Measurements from ENCODE around the gene SLC17A6. TPM values are rescaled to one million over a fixed set of nuclear protein-coding genes. Genes with fewer than 3 reads are reported as not detected.

The SLC17A6 gene
- total and polyA plus RNA-seq, 2 donors (not counting 3 experiments of a cell fraction or from before 2014, with no cell fraction given): not detected

DNA sequence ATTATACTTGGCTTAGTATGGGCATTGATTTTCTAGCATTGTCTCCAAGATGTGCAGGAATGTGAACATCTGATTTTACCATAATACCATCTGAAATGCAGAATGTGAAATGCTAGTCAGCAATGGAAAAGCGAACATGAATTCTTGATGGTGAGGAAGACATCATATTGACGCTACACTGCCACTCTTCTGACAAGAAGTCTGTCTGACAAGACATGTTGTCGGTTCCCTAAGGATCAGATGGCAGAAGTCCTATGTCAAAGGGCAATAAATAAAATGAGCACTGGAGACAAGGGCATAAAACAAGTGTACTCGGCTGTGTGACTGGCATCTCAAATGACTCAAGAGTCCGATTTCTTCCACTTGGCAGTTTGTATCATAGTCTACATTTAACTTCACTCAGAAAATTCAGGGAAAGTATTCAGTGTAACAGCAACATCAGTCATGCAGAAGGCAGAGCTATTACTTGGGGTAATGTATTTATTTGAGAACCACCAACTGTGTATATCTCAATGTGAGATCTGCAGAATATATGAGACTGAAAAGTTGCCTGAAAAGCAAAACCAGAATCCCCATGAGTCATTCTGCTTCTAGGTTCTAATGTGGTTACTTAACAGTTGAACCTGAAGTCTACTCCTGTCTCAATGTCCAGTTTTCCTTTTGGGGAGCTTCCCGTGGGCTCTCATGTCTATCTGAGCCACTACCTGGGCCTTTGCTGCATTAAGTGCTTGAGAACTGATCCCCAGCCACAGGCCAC lies 51.5 kb downstream of the SLC17A6 start:
- H3K9ac ChIP-seq (replicated peaks; ENCODE audit: extremely low read depth, insufficient read depth, low read length): no peak overlapping the region
- no peaks in the 10 kb centered on the region for H3K27me3 ChIP-seq (ENCODE audit: control insufficient read depth in 2 of 2, insufficient read depth in 2 of 2, low read length in 2 of 2)
- no peaks in the 10 kb centered on the region for H3K79me2 ChIP-seq (ENCODE audit: control insufficient read depth, insufficient read depth, low read length)
- no peaks in the 10 kb centered on the region for H3K4me1 ChIP-seq (ENCODE audit: control insufficient read depth, extremely low read depth, insufficient read depth, low read length)
- no peak for TF ChIP-seq EZH2 (IDR thresholded peaks at IDR 0.05; ENCODE audit: borderline replicate concordance, low read depth, low read length, severe bottlenecking)
- H3K4me2 ChIP-seq (ENCODE audit: insufficient read depth, low read length): no peak overlapping the region
- H3K4me3 ChIP-seq (replicated peaks in 1 of 3; ENCODE audit: insufficient read depth in 1 of 3, low read depth in 1 of 3, low read length in 3 of 3): no peak overlapping the region
- H2AFZ ChIP-seq (ENCODE audit: low read depth, low read length): no peak overlapping the region
- POLR2A ChIA-PET: no interaction called here
- BruUV-seq (replicated peaks): no TSS peak
- peak; percentile 65 for FAIRE-seq
- CTCF ChIA-PET: no interaction called here
- no peak for DNase-seq (ENCODE audit: low read depth, low spot score)
- dilution Hi-C loops (cut with MboI; ENCODE audit: extremely low pct_ligation_motif_present, low sequenced_read_pairs): no loop called here
- intact Hi-C loops (cut with micrococcal nuclease): no loop called here
- H3K27ac ChIP-seq (ENCODE audit: insufficient read depth, low read depth, low read length): no peak overlapping the region
- no peaks in the 10 kb centered on the region for H3K36me3 ChIP-seq (ENCODE audit: control insufficient read depth in 2 of 2, extremely low read depth in 1 of 2, insufficient read depth in 2 of 2, low read length in 2 of 2)
- H3K9me3 ChIP-seq (replicated peaks; ENCODE audit: control insufficient read depth, insufficient read depth, low read length): no peaks in the 10 kb centered on the region
- H3K9me1 ChIP-seq (replicated peaks; ENCODE audit: control insufficient read depth, extremely low read depth, insufficient read depth, low read length): no peaks in the 10 kb centered on the region
- H4K20me1 ChIP-seq (replicated peaks; ENCODE audit: control insufficient read depth, extremely low read depth, insufficient read depth, low read length): no peaks in the 10 kb centered on the region

DNA sequence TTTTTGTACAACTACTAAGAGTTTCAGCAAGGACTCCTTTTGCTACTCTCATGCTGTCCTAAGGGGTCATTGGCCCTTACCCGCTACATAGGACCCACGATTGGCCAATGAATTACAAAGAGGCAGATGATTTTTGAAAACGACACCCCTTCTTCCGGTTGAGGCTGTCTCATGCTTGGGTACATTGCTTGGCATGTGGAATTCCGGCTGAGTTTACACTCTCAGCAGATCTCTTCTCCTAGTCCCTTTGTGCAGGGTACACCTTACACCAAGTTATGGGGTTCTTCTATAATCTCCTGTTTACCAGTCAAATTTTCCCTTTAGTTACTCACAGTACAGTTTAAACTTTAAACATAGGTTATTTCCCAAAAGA lies 52.1 kb downstream of the SLC17A6 start:
- H3K9me1 ChIP-seq (replicated peaks; ENCODE audit: control insufficient read depth, extremely low read depth, insufficient read depth, low read length): no peaks in the 10 kb centered on the region
- H3K4me1 ChIP-seq (ENCODE audit: control insufficient read depth, extremely low read depth, insufficient read depth, low read length): no peaks in the 10 kb centered on the region
- H3K4me2 ChIP-seq (ENCODE audit: insufficient read depth, low read length): no peak overlapping the region
- dilution Hi-C loops (cut with MboI; ENCODE audit: extremely low pct_ligation_motif_present, low sequenced_read_pairs) (no loop called here), intact Hi-C loops (cut with micrococcal nuclease) (no loop called here)
- H3K4me3 ChIP-seq (replicated peaks in 1 of 3; ENCODE audit: insufficient read depth in 1 of 3, low read depth in 1 of 3, low read length in 3 of 3): no peak overlapping the region
- FAIRE-seq (no peak), DNase-seq (ENCODE audit: low read depth, low spot score) (no peak)
- no peaks in the 10 kb centered on the region for H3K27me3 ChIP-seq (ENCODE audit: control insufficient read depth in 2 of 2, insufficient read depth in 2 of 2, low read length in 2 of 2)
- no peaks in the 10 kb centered on the region for H4K20me1 ChIP-seq (replicated peaks; ENCODE audit: control insufficient read depth, extremely low read depth, insufficient read depth, low read length)
- no TSS peak for BruUV-seq (replicated peaks)
- no peaks in the 10 kb centered on the region for H3K9me3 ChIP-seq (replicated peaks; ENCODE audit: control insufficient read depth, insufficient read depth, low read length)
- no peak overlapping the region for H3K9ac ChIP-seq (replicated peaks; ENCODE audit: extremely low read depth, insufficient read depth, low read length)
- H3K36me3 ChIP-seq (ENCODE audit: control insufficient read depth in 2 of 2, extremely low read depth in 1 of 2, insufficient read depth in 2 of 2, low read length in 2 of 2): no peaks in the 10 kb centered on the region
- H3K79me2 ChIP-seq (ENCODE audit: control insufficient read depth, insufficient read depth, low read length): no peaks in the 10 kb centered on the region
- no peak overlapping the region for H3K27ac ChIP-seq (ENCODE audit: insufficient read depth, low read depth, low read length)
- POLR2A ChIA-PET: no interaction called here
- CTCF ChIA-PET: no interaction called here
- TF ChIP-seq FOS (IDR thresholded peaks at IDR 0.05; ENCODE audit: borderline replicate concordance, insufficient read depth, low read length): no peak
- no peak for TF ChIP-seq JUN (IDR thresholded peaks at IDR 0.05; ENCODE audit: borderline replicate concordance, insufficient read depth, insufficient read length, low read depth)
- TF ChIP-seq, protein P1, sequence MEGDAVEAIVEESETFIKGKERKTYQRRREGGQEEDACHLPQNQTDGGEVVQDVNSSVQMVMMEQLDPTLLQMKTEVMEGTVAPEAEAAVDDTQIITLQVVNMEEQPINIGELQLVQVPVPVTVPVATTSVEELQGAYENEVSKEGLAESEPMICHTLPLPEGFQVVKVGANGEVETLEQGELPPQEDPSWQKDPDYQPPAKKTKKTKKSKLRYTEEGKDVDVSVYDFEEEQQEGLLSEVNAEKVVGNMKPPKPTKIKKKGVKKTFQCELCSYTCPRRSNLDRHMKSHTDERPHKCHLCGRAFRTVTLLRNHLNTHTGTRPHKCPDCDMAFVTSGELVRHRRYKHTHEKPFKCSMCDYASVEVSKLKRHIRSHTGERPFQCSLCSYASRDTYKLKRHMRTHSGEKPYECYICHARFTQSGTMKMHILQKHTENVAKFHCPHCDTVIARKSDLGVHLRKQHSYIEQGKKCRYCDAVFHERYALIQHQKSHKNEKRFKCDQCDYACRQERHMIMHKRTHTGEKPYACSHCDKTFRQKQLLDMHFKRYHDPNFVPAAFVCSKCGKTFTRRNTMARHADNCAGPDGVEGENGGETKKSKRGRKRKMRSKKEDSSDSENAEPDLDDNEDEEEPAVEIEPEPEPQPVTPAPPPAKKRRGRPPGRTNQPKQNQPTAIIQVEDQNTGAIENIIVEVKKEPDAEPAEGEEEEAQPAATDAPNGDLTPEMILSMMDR (IDR thresholded peaks at IDR 0.05; ENCODE audit: extremely low read depth in 1 of 2, insufficient read depth in 1 of 2, low read depth in 1 of 2, low read length in 2 of 2): no peak
- TF ChIP-seq, protein P2, sequence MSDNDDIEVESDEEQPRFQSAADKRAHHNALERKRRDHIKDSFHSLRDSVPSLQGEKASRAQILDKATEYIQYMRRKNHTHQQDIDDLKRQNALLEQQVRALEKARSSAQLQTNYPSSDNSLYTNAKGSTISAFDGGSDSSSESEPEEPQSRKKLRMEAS (IDR thresholded peaks at IDR 0.05; ENCODE audit: insufficient read depth, insufficient read length): no peak
- TF ChIP-seq POLR2A (IDR thresholded peaks at IDR 0.05; ENCODE audit: low read depth, low read length): no peak
- no peak for TF ChIP-seq POLR2AphosphoS5 (IDR thresholded peaks at IDR 0.05; ENCODE audit: insufficient read depth, low read depth, low read length)
- TF ChIP-seq GATA2 (IDR thresholded peaks at IDR 0.05; ENCODE audit: insufficient read depth, insufficient read length, low read depth, low read length): no peak
- TF ChIP-seq EZH2 (IDR thresholded peaks at IDR 0.05; ENCODE audit: borderline replicate concordance, low read depth, low read length, severe bottlenecking): no peak
- no peak for TF ChIP-seq MYC (IDR thresholded peaks at IDR 0.05; ENCODE audit: low read depth, low read length)
- no peak overlapping the region for H2AFZ ChIP-seq (ENCODE audit: low read depth, low read length)

Data from endothelial cell of umbilical vein (primary cell).